Glutamatergic neuron (in vitro differentiated cells): ENCODE results near the gene ABCC8. TPM values are rescaled to one million over a fixed set of nuclear protein-coding genes. Genes with fewer than 3 reads are reported as not detected.

ENCODE experiments used
- DNase-seq: peaks from one replicate; pipeline ENCODE4 v3.0.0; 2022
- H3K27ac Mint-ChIP-seq: one replicate; pipeline ENCODE4 v1.8.0; 2020; ENCODE audit warnings: mild to moderate bottlenecking, mixed read lengths, inconsistent platforms; ENCODE audit not compliant: unreplicated experiment
- H3K27me3 Mint-ChIP-seq: one replicate; pipeline ENCODE4 v1.8.0; 2020; ENCODE audit warnings: mild to moderate bottlenecking, moderate library complexity, mixed read lengths, inconsistent platforms; ENCODE audit not compliant: unreplicated experiment
- H3K36me3 Mint-ChIP-seq: one replicate; pipeline ENCODE4 v1.8.0; 2020; ENCODE audit warnings: mild to moderate bottlenecking, mixed read lengths, inconsistent platforms; ENCODE audit not compliant: unreplicated experiment
- H3K4me1 Mint-ChIP-seq: one replicate; pipeline ENCODE4 v1.8.0; 2020; ENCODE audit warnings: mild to moderate bottlenecking, low read depth, mixed read lengths, inconsistent platforms; ENCODE audit not compliant: unreplicated experiment
- H3K4me3 Mint-ChIP-seq: one replicate; pipeline ENCODE4 v1.8.0; 2020; ENCODE audit warnings: mild to moderate bottlenecking, mixed read lengths, inconsistent platforms; ENCODE audit not compliant: unreplicated experiment
- H3K9me3 Mint-ChIP-seq: one replicate; pipeline ENCODE4 v1.8.0; 2020; ENCODE audit warnings: mild to moderate bottlenecking, moderate library complexity, mixed read lengths, inconsistent platforms; ENCODE audit not compliant: unreplicated experiment
- CTCF ChIP-seq: fragments of 200-600 bp; sonication (generic); IDR thresholded peaks from one replicate; pipeline ENCODE4 v1.5.0; 2021; ENCODE audit not compliant: partially characterized antibody, unreplicated experiment
- total RNA-seq: library from RNA; stranded (reverse); fragmentation: NEBNext Ultra II Directional; extraction: Animal tissue kit (Norgen Biotek cat#: 25700); gene quantifications from one replicate; pipeline ENCODE4 v1.2.1, GENCODE V29; 2021; ENCODE audit not compliant: unreplicated experiment

The ABCC8 gene
- total RNA-seq, 1 donor from 2014 or later = 5.7 TPM

- TF ChIP-seq CTCF = no peak
- H3K27ac Mint-ChIP-seq = no peak overlapping the region
- DNase-seq = no peak
- no peak overlapping the region for H3K4me3 Mint-ChIP-seq
- H3K9me3 Mint-ChIP-seq = peaks cover 5% of the 10 kb centered on the region
- peaks cover 7% of the 10 kb centered on the region for H3K27me3 Mint-ChIP-seq
- H3K36me3 Mint-ChIP-seq = no peaks in the 10 kb centered on the region
- peaks cover 13% of the 10 kb centered on the region for H3K4me1 Mint-ChIP-seq
These were observed 70.4 kb downstream of the ABCC8 start for GRCh38 chr11:17406082-17406817.

GRCh38 chr11:17405232-17406005, 71.2 kb downstream of the ABCC8 start:
- Mint-ChIP-seq H3K4me1 (peaks cover 13% of the 10 kb centered on the region), H3K4me3 (no peak overlapping the region), H3K27me3 (peaks cover 7% of the 10 kb centered on the region), H3K9me3 (peaks cover 8% of the 10 kb centered on the region), H3K36me3 (no peaks in the 10 kb centered on the region), H3K27ac (no peak overlapping the region)
- no peak for TF ChIP-seq CTCF
- DNase-seq = peak; percentile 61

- Mint-ChIP-seq H3K9me3 (peaks cover 13% of the 10 kb centered on the region), H3K27ac (no peak overlapping the region), H3K4me3 (peak overlapping the region; percentile 43), H3K4me1 (peaks cover 13% of the 10 kb centered on the region), H3K36me3 (no peaks in the 10 kb centered on the region), H3K27me3 (peaks cover 5% of the 10 kb centered on the region)
- TF ChIP-seq CTCF = no peak
- no peak for DNase-seq
These were observed 72.5 kb downstream of the ABCC8 start for GRCh38 chr11:17403980-17404759.

DNA sequence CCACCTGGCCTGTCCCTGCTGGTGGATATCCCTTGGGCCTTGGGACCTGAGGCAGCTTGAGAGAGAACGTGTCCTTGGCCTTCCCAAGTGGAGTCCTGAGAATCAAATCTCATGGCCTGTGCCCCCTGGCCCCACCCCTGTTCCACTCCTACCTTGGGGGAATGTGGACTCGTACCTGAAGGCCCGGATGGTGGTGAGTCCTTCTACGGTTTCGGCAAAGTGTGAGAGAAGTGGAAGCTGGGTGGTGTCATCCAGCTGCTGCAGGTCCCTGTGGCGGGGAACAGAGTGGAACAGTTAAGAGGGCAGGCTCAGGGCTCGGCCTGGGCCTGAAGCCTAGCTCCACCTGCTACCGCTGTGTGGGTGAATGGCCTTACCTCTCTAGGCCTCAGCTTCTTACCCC, 74.2 kb downstream of the ABCC8 start:
- H3K27me3 Mint-ChIP-seq = peaks cover 10% of the 10 kb centered on the region
- no peaks in the 10 kb centered on the region for H3K36me3 Mint-ChIP-seq
- no peak for TF ChIP-seq CTCF
- H3K9me3 Mint-ChIP-seq = peaks cover 11% of the 10 kb centered on the region
- H3K4me3 Mint-ChIP-seq = no peak overlapping the region
- peaks cover 13% of the 10 kb centered on the region for H3K4me1 Mint-ChIP-seq
- no peak overlapping the region for H3K27ac Mint-ChIP-seq
- no peak for DNase-seq
